Measurements from ENCODE around the gene PDE4D.

PDE4D gene

DNA sequence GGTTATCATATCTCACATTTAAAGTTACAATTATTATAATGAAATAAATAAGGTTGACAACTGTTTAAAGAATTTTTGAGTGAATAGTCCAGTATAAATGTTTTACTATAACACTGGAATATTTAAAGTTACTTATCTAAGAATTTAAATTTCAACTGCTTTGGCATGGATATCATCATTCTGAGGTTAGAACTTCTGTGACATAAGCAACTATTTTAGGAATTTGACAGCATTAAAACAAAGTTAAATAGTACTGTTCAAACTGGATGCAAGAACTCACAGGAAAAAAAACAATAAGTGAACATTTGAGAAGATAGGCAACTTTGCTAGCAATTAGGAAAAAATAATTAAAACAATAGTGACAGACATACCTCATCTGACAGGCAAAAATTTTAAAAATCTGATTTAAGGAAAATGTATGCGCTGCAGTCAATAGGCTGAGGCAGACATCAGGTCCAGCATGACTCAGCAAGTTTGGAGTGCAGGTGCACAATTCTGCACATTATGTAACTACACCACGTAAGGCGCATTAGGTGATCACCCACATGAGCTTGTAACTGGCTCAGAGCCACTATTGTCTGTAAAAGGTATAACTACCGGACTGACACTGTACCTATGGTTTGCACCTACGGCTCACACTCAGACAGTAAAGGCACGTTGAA is 180.6 kb downstream of the PDE4D start:
- H3K4me3 ChIP-seq (ENCODE audit: control insufficient read depth, low read depth, low read length), result no peak overlapping the region
- TF ChIP-seq, protein P1, sequence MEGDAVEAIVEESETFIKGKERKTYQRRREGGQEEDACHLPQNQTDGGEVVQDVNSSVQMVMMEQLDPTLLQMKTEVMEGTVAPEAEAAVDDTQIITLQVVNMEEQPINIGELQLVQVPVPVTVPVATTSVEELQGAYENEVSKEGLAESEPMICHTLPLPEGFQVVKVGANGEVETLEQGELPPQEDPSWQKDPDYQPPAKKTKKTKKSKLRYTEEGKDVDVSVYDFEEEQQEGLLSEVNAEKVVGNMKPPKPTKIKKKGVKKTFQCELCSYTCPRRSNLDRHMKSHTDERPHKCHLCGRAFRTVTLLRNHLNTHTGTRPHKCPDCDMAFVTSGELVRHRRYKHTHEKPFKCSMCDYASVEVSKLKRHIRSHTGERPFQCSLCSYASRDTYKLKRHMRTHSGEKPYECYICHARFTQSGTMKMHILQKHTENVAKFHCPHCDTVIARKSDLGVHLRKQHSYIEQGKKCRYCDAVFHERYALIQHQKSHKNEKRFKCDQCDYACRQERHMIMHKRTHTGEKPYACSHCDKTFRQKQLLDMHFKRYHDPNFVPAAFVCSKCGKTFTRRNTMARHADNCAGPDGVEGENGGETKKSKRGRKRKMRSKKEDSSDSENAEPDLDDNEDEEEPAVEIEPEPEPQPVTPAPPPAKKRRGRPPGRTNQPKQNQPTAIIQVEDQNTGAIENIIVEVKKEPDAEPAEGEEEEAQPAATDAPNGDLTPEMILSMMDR (conservative IDR thresholded peaks at IDR 0.05; ENCODE audit: control insufficient read depth, insufficient read depth, low read depth, low read length), result no peak
- peak; percentile 6 for DNase-seq (ENCODE audit: low read depth)

- DNase-seq (ENCODE audit: low read depth), result no peak
- TF ChIP-seq, protein P1 (conservative IDR thresholded peaks at IDR 0.05; ENCODE audit: control insufficient read depth, insufficient read depth, low read depth, low read length), result no peak
- H3K4me3 ChIP-seq (ENCODE audit: control insufficient read depth, low read depth, low read length), result no peak overlapping the region
Measured at GRCh38 chr5:59711310-59711709, 182.2 kb downstream of the PDE4D start.

- no peak overlapping the region for H3K4me3 ChIP-seq (ENCODE audit: control insufficient read depth, low read depth, low read length)
- peak; percentile 66 for DNase-seq (ENCODE audit: low read depth)
- TF ChIP-seq, protein P1 (conservative IDR thresholded peaks at IDR 0.05; ENCODE audit: control insufficient read depth, insufficient read depth, low read depth, low read length), result no peak
Measured at GRCh38 chr5:59709846-59710245, 183.7 kb downstream of the PDE4D start.

- H3K4me3 ChIP-seq (ENCODE audit: control insufficient read depth, low read depth, low read length), result no peak overlapping the region
- DNase-seq (ENCODE audit: low read depth), result no peak
- TF ChIP-seq, protein P1 (conservative IDR thresholded peaks at IDR 0.05; ENCODE audit: control insufficient read depth, insufficient read depth, low read depth, low read length), result no peak
Measured at GRCh38 chr5:59709346-59709821, 184.1 kb downstream of the PDE4D start.

DNA sequence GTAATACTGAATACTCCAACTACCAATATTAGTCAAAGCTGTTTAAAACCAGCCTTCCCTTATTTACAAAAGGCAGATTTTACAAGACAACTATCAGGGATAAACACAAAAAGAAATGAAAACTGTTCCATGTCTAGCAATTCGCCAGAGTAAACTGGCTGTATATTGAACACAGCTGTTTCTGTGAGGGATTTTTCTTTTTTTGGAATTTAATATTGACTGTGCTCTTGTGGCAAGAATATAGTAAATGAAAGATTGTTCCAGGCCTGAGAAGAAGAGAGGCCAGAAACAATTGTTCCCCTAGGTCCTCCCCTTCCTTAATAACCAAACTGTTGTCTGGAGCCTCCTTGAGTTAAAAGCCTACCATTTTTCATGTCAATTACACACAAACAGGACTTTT is 188.6 kb downstream of the PDE4D start:
- no peak for DNase-seq (ENCODE audit: low read depth)
- no peak overlapping the region for H3K4me3 ChIP-seq (ENCODE audit: control insufficient read depth, low read depth, low read length)
- TF ChIP-seq, protein P1 (conservative IDR thresholded peaks at IDR 0.05; ENCODE audit: control insufficient read depth, insufficient read depth, low read depth, low read length), result no peak

- no peak for DNase-seq (ENCODE audit: low read depth)
- no peak overlapping the region for H3K4me3 ChIP-seq (ENCODE audit: control insufficient read depth, low read depth, low read length)
- TF ChIP-seq, protein P1 (conservative IDR thresholded peaks at IDR 0.05; ENCODE audit: control insufficient read depth, insufficient read depth, low read depth, low read length), result no peak
Measured at GRCh38 chr5:59703789-59704188, 189.7 kb downstream of the PDE4D start.
